Esophagus squamous epithelium (tissue), 4 donors: ENCODE data around the gene HOXA7.

ENCODE experiments used
- CTCF ChIP-seq, 6 experiments: fragments of 450-650 bp in 4 of 6; fragments of 200-600 bp in 2 of 6; sonication (generic) in 2 of 6; IDR thresholded peaks; one replicate each; pipeline ENCODE4 v1.5.1; 2016 to 2019; ENCODE audit warnings: antibody characterized with exemption in 6 of 6, mild to moderate bottlenecking in 4 of 6, moderate library complexity in 4 of 6
- POLR2A ChIP-seq, 4 donors: fragments of 450-650 bp; IDR thresholded peaks; one replicate each; pipeline ENCODE4 v1.6.1; 2017; ENCODE audit warnings: antibody characterized with exemption in 4 of 4, mild to moderate bottlenecking in 4 of 4, moderate library complexity in 3 of 4

- TF ChIP-seq CTCF (IDR thresholded peaks at IDR 0.05) (no peak), POLR2A (IDR thresholded peaks at IDR 0.05) (no peak)
Measured at GRCh38 chr7:27193335-27194001, 37.0 kb upstream of the HOXA7 start.
